GM06990 (cell line): Measurements from ENCODE around the gene CILP.

Source experiments
- DNase-seq: peaks from one replicate; pipeline ENCODE4 v3.0.0-alpha.2; 2011; ENCODE audit not compliant: insufficient read length; ENCODE audit errors: extremely low read depth
- H3K27me3 ChIP-seq: replicated peaks from 2 replicates; pipeline ENCODE4 v1.6.0; 2011; ENCODE audit warnings: low read length; ENCODE audit not compliant: control insufficient read depth, insufficient read depth
- H3K36me3 ChIP-seq: 2 replicates; pipeline ENCODE4 v1.5.1; 2011; ENCODE audit warnings: low read length; ENCODE audit not compliant: control insufficient read depth, insufficient read depth
- H3K4me3 ChIP-seq: replicated peaks from 2 replicates; pipeline ENCODE4 v1.5.1; 2011; ENCODE audit warnings: low read depth, mild to moderate bottlenecking, control low read depth, low read length
- CTCF ChIP-seq: IDR thresholded peaks from 2 replicates; pipeline ENCODE4 v1.5.1; 2011; ENCODE audit warnings: low read length, control low read depth, mild to moderate bottlenecking, inconsistent platforms; ENCODE audit not compliant: insufficient read depth, poor library complexity, severe bottlenecking

The CILP gene

GRCh38 chr15:65210770-65211481 is at the start of gene CILP:
Gene CILP (minus strand): TSS chr15:65211473. CDS start chr15:65209755, 1,718 bp downstream.
- DNase-seq, result no peak
- Histone ChIP-seq H3K27me3 (peaks cover 2% of the 10 kb centered on the region), H3K36me3 (no peaks in the 10 kb centered on the region), H3K4me3 (no peak within 1 kb of the TSS)
- no peak for TF ChIP-seq CTCF

- H3K36me3 ChIP-seq, result peaks cover 3% of the 10 kb centered on the region
- TF ChIP-seq CTCF, result no peak
- H3K27me3 ChIP-seq, result no peaks in the 10 kb centered on the region
- no peak for DNase-seq
- H3K4me3 ChIP-seq, result no peak overlapping the region
These were observed 49.7 kb upstream of the CILP start for GRCh38 chr15:65260968-65261367.

- Histone ChIP-seq H3K36me3 (peaks cover 3% of the 10 kb centered on the region), H3K4me3 (no peak overlapping the region), H3K27me3 (no peaks in the 10 kb centered on the region)
- no peak for TF ChIP-seq CTCF
- DNase-seq, result no peak
These were observed 48.1 kb upstream of the CILP start for GRCh38 chr15:65259367-65259797.

GRCh38 chr15:65258375-65259262 is 47.3 kb upstream of the CILP start:
- Histone ChIP-seq H3K4me3 (no peak overlapping the region), H3K27me3 (no peaks in the 10 kb centered on the region), H3K36me3 (peaks cover 3% of the 10 kb centered on the region)
- DNase-seq, result no peak
- TF ChIP-seq CTCF, result no peak

- no peak for DNase-seq
- Histone ChIP-seq H3K27me3 (no peaks in the 10 kb centered on the region), H3K4me3 (no peak overlapping the region), H3K36me3 (peaks cover 1% of the 10 kb centered on the region)
- TF ChIP-seq CTCF, result no peak
These were observed 44.3 kb upstream of the CILP start for GRCh38 chr15:65255486-65256140.
